Activated naive CD4-positive, alpha-beta T cell treated with anti-CD3 and anti-CD28 coated beads, Interleukin-2, amount 10 ng/mL, durations not matched to agents 7 days and 5 days (primary cell): ENCODE data around the gene SCUBE3.

ENCODE experiments used
- CTCF ChIA-PET: fragments of 350-600 bp; sonication (Branson Sonifier 250); formaldehyde crosslinking; loops from one replicate; lab custom pipeline; 2021; ENCODE audit warnings: antibody characterized with exemption; lab: Charles Lee
- DNase-seq: peaks from one replicate; pipeline ENCODE4 v3.0.0-alpha.2; 2020
- H3K27ac Mint-ChIP-seq: one replicate; pipeline ENCODE4 v1.8.0; 2021; ENCODE audit warnings: mild to moderate bottlenecking, moderate library complexity, mixed read lengths
- H3K27me3 Mint-ChIP-seq: one replicate; pipeline ENCODE4 v1.8.0; 2021; ENCODE audit warnings: mild to moderate bottlenecking, mixed read lengths
- H3K36me3 Mint-ChIP-seq: one replicate; pipeline ENCODE4 v1.8.0; 2021; ENCODE audit warnings: mixed read lengths
- H3K4me1 Mint-ChIP-seq: one replicate; pipeline ENCODE4 v1.8.0; 2021; ENCODE audit warnings: mixed read lengths
- H3K4me3 Mint-ChIP-seq: one replicate; pipeline ENCODE4 v1.8.0; 2021; ENCODE audit warnings: mild to moderate bottlenecking, moderate library complexity, mixed read lengths
- H3K9me3 Mint-ChIP-seq: one replicate; pipeline ENCODE4 v1.8.0; 2021; ENCODE audit warnings: mixed read lengths

SCUBE3 gene

GRCh38 chr6:35209081-35209480, 4.7 kb upstream of the SCUBE3 start:
- Mint-ChIP-seq H3K4me1 (peaks cover 8% of the 10 kb centered on the region), H3K27ac (no peak overlapping the region), H3K27me3 (peaks cover 95% of the 10 kb centered on the region), H3K9me3 (no peaks in the 10 kb centered on the region), H3K4me3 (no peak overlapping the region), H3K36me3 (no peaks in the 10 kb centered on the region)
- CTCF ChIA-PET = interaction anchor here (1.0 to 7.4 kb wide), 4 partner anchors 20 to 222 kb away, joined by 3 to 125 read pairs (median 4); no protein-coding TSS in a partner anchor
- no peak for DNase-seq

GRCh38 chr6:35209622-35210247, 4.0 kb upstream of the SCUBE3 start:
- Mint-ChIP-seq H3K36me3 (no peaks in the 10 kb centered on the region), H3K27me3 (peaks cover 96% of the 10 kb centered on the region), H3K9me3 (no peaks in the 10 kb centered on the region), H3K4me1 (peaks cover 8% of the 10 kb centered on the region), H3K4me3 (no peak overlapping the region), H3K27ac (no peak overlapping the region)
- CTCF ChIA-PET = interaction anchor here (1.0 to 7.4 kb wide), 4 partner anchors 9 to 223 kb away, joined by 3 to 125 read pairs (median 4); no protein-coding TSS in a partner anchor
- no peak for DNase-seq

DNA sequence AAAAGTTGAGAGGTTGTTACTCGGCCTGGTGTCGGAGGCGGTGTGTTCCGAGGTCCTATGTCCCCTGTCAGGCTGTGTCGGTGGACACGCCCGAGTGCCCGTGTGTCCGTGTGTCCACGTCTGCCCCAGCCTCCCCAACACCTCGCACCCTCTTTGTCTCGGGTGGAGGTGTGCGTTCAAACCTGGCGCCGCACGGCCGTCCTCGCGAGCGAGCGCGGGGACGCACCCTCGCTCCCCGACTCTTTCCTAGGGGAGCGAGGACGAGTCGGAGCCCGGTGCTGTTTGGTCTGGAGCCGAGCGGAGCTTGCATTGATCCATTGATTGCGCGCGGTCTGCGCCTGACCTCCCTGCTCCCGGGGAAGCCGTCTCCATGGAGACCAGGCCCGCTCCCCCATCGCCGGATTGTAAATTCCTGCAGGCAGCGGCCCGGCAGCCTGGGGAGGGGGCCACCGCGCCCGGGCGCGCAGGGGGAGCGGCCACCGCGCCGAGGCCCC, 411 bp upstream of the SCUBE3 start:
- Mint-ChIP-seq H3K36me3 (no peaks in the 10 kb centered on the region), H3K9me3 (no peaks in the 10 kb centered on the region), H3K4me1 (peaks cover 11% of the 10 kb centered on the region), H3K27ac (no peak overlapping the region), H3K27me3 (peaks cover 100% of the 10 kb centered on the region), H3K4me3 (peak overlapping the region; percentile 53)
- CTCF ChIA-PET = interaction anchor here (3.3 kb wide), 1 partner anchor 28 kb away, joined by 8 read pairs; no protein-coding TSS in a partner anchor
- no peak for DNase-seq

GRCh38 chr6:35214869-35215664, 1.3 kb downstream of the SCUBE3 start:
- no peak overlapping the region for H3K4me3 Mint-ChIP-seq
- H3K36me3 Mint-ChIP-seq = no peaks in the 10 kb centered on the region
- no peaks in the 10 kb centered on the region for H3K9me3 Mint-ChIP-seq
- peaks cover 11% of the 10 kb centered on the region for H3K4me1 Mint-ChIP-seq
- H3K27ac Mint-ChIP-seq = no peak overlapping the region
- H3K27me3 Mint-ChIP-seq = peaks cover 100% of the 10 kb centered on the region
- DNase-seq = no peak
- CTCF ChIA-PET = interaction anchor here (0.7 to 3.3 kb wide), 5 partner anchors 10 to 228 kb away, joined by 3 to 8 read pairs (median 3); no protein-coding TSS in a partner anchor

GRCh38 chr6:35215665-35216411, 2.1 kb downstream of the SCUBE3 start:
- H3K4me1 Mint-ChIP-seq = peaks cover 11% of the 10 kb centered on the region
- H3K4me3 Mint-ChIP-seq = no peak overlapping the region
- no peaks in the 10 kb centered on the region for H3K36me3 Mint-ChIP-seq
- CTCF ChIA-PET = interaction anchor here (0.9 to 3.3 kb wide), 4 partner anchors 11 to 229 kb away, joined by 3 to 8 read pairs (median 4); no protein-coding TSS in a partner anchor
- no peak for DNase-seq
- peaks cover 99% of the 10 kb centered on the region for H3K27me3 Mint-ChIP-seq
- no peaks in the 10 kb centered on the region for H3K9me3 Mint-ChIP-seq
- H3K27ac Mint-ChIP-seq = no peak overlapping the region

DNA sequence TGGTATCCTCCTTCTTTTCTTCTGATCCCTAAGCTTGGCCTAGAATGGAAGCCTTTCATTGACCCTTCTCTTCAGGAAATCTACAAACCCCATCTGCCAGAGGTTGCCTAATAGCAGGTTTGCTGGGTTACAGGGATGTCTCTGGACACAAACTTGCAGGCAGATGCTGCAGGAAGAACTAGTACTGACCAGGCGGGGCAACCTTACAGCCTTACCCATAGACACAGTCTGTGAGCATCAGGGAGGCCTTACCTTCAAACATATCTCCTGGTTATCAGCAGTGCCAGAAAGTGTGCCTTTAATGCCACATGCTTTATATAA, 2.6 kb downstream of the SCUBE3 start:
- DNase-seq = no peak
- peaks cover 11% of the 10 kb centered on the region for H3K4me1 Mint-ChIP-seq
- no peaks in the 10 kb centered on the region for H3K36me3 Mint-ChIP-seq
- no peak overlapping the region for H3K27ac Mint-ChIP-seq
- CTCF ChIA-PET = interaction anchor here (0.9 to 3.3 kb wide), 2 partner anchors 12 to 24 kb away, joined by 3 to 8 read pairs; no protein-coding TSS in a partner anchor
- H3K9me3 Mint-ChIP-seq = no peaks in the 10 kb centered on the region
- peaks cover 99% of the 10 kb centered on the region for H3K27me3 Mint-ChIP-seq
- H3K4me3 Mint-ChIP-seq = no peak overlapping the region

DNA sequence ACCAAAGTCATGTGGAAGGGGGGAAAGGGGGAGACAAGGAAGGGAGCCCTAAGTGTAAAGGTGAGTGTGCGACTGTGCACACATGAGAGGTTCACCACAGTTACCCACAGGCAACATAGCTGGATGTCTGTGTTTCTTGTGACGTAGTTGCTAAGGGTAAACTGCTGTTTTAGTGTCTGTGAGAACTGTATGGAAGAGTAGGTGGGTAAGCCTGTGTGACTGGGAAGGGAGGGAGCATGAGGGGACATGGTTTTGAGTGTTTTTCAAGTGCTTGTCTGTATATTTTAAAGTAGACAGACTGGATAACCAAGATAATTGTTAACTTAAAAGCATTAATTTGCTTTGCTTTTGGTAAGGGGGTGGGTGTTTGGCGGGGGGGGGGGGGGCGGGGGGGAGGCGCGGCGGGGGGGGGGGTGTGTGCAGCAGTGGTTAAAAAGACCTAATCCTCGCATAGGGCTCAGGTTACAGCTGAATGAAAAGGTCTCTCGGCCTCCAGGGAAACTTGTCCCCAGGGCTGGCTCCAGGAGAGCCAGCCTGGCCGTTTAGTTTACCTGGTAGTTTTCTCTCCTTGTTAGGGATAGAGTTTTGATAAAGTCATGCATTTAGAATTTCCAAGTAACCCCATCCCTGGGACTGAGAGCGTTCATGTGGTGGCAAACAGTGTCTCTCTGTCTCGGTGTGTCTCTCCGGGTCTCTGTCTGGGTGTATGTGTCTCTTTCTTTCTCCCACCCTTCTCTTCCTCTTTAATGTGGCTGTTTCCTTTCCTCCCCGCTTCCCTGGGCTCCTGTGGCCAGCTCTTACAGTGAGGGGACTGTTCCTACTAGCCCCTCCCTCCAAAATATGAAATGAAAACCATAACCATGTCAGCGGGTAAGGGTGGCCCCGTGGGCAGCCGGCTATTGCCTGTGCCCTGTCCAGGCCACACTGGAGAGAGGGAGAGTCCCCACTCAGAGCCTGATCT, 3.4 kb downstream of the SCUBE3 start:
- Mint-ChIP-seq H3K27ac (no peak overlapping the region), H3K4me1 (peaks cover 11% of the 10 kb centered on the region), H3K36me3 (no peaks in the 10 kb centered on the region), H3K27me3 (peaks cover 94% of the 10 kb centered on the region), H3K9me3 (no peaks in the 10 kb centered on the region), H3K4me3 (no peak overlapping the region)
- CTCF ChIA-PET = interaction anchor here (0.9 to 3.3 kb wide), 2 partner anchors 13 to 24 kb away, joined by 3 to 8 read pairs; no protein-coding TSS in a partner anchor
- DNase-seq = no peak

DNA sequence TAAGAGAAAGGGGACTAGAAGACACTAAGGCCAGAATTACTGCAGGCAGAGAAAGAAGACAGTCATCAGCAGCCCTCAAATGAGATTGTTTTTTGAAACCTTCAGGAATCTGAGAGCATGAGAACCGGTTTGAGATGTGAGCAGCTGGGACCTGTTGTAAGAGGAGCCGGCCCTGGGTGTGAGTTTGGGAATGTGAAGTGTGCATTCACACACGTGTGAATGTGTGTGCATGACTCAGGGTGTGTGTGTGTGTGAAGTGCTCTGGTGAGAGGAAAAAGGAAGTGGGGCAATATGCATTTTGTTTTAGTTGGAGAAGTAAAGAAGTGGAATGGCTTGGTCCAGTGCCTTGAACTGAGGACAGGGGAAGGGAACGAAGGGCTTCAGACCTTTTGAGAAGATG, 4.3 kb downstream of the SCUBE3 start:
- CTCF ChIA-PET = interaction anchor here (1.3 kb wide), 1 partner anchor 13 kb away, joined by 4 read pairs; no protein-coding TSS in a partner anchor
- H3K9me3 Mint-ChIP-seq = no peaks in the 10 kb centered on the region
- no peaks in the 10 kb centered on the region for H3K36me3 Mint-ChIP-seq
- peaks cover 7% of the 10 kb centered on the region for H3K4me1 Mint-ChIP-seq
- DNase-seq = no peak
- H3K27ac Mint-ChIP-seq = no peak overlapping the region
- H3K27me3 Mint-ChIP-seq = peaks cover 92% of the 10 kb centered on the region
- no peak overlapping the region for H3K4me3 Mint-ChIP-seq

GRCh38 chr6:35218456-35218855, 4.7 kb downstream of the SCUBE3 start:
- H3K4me1 Mint-ChIP-seq = peaks cover 5% of the 10 kb centered on the region
- no peaks in the 10 kb centered on the region for H3K9me3 Mint-ChIP-seq

GRCh38 chr6:35219683-35220326, 6.0 kb downstream of the SCUBE3 start:
- H3K27ac Mint-ChIP-seq = no peak overlapping the region
- no peaks in the 10 kb centered on the region for H3K36me3 Mint-ChIP-seq
- DNase-seq = no peak
- no peak overlapping the region for H3K4me3 Mint-ChIP-seq
- CTCF ChIA-PET = interaction anchor here (0.7 to 0.8 kb wide), 2 partner anchors 10 to 21 kb away, joined by 3 read pairs; no protein-coding TSS in a partner anchor
- H3K27me3 Mint-ChIP-seq = peaks cover 84% of the 10 kb centered on the region
- peaks cover 3% of the 10 kb centered on the region for H3K4me1 Mint-ChIP-seq
- no peaks in the 10 kb centered on the region for H3K9me3 Mint-ChIP-seq

More at GRCh38 chr6:35218456-35218855, 4.7 kb downstream of the SCUBE3 start:
- H3K27me3 Mint-ChIP-seq = peaks cover 90% of the 10 kb centered on the region
- H3K27ac Mint-ChIP-seq = no peak overlapping the region
- no peaks in the 10 kb centered on the region for H3K36me3 Mint-ChIP-seq
- H3K4me3 Mint-ChIP-seq = no peak overlapping the region
- CTCF ChIA-PET = interaction anchor here (1.0 to 1.3 kb wide), 2 partner anchors 13 to 22 kb away, joined by 4 to 6 read pairs; no protein-coding TSS in a partner anchor
- DNase-seq = no peak

GRCh38 chr6:35220711-35221110, 7.0 kb downstream of the SCUBE3 start:
- Mint-ChIP-seq H3K27ac (no peak overlapping the region), H3K9me3 (no peaks in the 10 kb centered on the region), H3K27me3 (peaks cover 75% of the 10 kb centered on the region), H3K4me3 (no peak overlapping the region), H3K4me1 (peaks cover 3% of the 10 kb centered on the region), H3K36me3 (no peaks in the 10 kb centered on the region)
- DNase-seq = no peak
- CTCF ChIA-PET = no interaction called here

- H3K27me3 Mint-ChIP-seq = peaks cover 49% of the 10 kb centered on the region
- H3K4me3 Mint-ChIP-seq = no peak overlapping the region
- no peaks in the 10 kb centered on the region for H3K4me1 Mint-ChIP-seq
- DNase-seq = no peak
- CTCF ChIA-PET = interaction anchor here (1.0 to 1.2 kb wide), 2 partner anchors 17 to 18 kb away, joined by 5 to 6 read pairs; no protein-coding TSS in a partner anchor
- no peak overlapping the region for H3K27ac Mint-ChIP-seq
- H3K9me3 Mint-ChIP-seq = no peaks in the 10 kb centered on the region
- no peaks in the 10 kb centered on the region for H3K36me3 Mint-ChIP-seq
Measured at GRCh38 chr6:35223396-35223795, 9.6 kb downstream of the SCUBE3 start.
